ENCODE results near the gene EXOC1L.

The EXOC1L gene

DNA sequence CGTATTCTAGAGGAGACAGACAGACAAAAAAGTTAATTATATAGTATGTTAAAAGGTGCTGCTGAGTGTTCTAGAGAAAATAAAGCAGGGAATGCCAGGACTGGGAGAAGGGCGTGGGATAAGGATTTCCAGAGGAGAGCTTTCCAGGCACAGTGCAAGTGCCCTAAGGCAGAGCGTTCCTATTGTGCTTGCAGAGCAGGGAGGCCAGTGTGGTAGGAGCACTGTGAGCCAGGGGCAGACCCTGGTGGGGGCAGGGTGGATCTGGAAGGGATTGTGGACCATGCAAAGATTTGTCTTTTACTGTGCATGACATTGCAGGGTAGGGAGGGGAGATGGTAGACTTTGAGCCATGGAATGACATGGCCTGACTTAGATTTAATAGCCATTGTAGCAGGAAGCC is 59.6 kb downstream of the EXOC1L start:
- DNase-seq: no peak

DNA sequence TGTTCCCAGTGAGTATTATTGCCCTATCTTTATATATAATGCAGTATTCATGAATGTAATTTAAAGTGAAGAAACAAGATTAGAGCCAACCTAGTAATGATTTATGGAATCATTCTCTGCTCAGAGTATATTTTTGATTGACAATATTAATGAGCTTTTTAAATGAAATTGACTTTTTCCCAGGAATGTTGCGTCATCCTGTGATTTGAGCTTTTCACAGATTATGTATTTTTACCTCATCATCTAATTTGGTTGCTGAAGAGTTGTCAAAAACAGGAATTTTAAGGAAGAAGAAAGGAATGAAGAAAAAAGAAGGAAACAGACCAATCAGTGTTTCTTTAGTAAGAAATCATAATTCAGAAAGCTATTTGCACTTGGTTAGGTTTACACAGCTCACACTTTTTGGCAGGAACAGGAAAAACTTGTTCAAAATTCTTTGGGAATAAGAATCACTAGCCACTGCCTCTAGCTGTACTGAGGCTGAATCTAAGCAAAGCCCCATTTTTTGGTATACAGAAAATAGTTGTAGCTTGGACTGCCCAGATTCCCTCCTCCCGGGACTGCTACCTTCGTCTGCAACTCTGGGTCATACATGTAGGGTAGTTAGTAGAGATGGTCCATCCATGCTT is 61.2 kb downstream of the EXOC1L start:
- DNase-seq: no peak

DNA sequence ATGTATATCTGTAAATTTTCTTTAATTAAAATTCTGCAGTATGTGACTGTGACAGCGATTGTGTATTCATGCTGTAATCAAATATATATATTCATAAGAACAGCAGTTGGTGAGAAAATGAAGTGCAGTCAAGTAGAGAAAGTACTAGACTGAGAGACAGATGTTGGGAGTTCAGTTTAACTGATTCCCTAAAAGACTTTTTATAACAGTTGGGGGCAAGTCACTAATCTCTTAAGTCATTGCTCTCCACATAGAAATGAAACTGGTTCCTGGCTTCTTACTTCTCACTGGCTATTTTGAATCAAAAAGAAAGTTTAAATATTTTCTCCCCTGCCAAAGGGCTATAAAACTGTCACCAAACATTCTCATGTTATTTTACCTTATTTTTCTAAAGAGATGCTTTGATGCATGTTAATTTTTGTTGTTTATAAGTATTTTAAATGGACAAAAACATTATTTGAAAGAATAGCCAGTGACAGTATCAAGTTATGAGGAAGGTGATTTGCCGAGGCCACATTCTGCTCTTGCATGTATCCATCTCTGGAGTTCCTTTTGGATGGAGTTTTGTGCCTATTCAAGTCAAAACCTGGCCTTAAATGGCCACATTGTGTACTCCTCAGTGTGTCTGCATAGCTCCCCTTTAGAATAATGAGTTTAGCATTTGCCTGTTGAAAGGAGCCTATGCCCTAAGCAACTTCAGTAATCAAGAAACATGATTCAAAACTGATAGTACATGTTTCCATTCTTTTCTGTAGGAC is 64.7 kb downstream of the EXOC1L start:
- no peak for DNase-seq

DNA sequence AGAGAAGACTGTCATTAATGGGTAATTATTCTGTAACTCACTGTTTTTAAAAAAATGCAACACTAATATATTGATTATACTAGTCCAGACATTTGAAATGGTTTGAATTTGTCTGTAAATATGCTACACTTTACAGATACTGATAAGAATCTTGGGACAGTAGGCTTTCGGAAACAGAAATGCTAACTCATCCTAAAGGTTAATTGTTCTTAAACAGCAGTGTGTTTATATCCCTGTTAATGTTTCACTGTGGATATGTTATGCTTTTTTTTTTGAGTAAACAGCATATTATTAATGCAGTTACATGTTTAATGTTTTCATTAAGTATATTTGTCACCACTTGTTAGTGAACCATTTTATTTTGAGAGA is 65.2 kb downstream of the EXOC1L start:
- no peak for DNase-seq
